ENCODE results near the gene MAMLD1.

MAMLD1 gene

GRCh38 chrX:150478496-150479492, 115.7 kb downstream of the MAMLD1 start:
- peak; percentile 87 for ATAC-seq
- Mint-ChIP-seq H3K27ac (peak overlapping the region; percentile 87), H3K36me3 (no peaks in the 10 kb centered on the region), H3K4me3 (peak overlapping the region; percentile 39), H3K4me1 (peaks cover 59% of the 10 kb centered on the region), H3K9me3 (no peaks in the 10 kb centered on the region)
- DNase-seq (ENCODE audit: low spot score in 2 of 2) = peak in 1 of 2 donors; percentile 55

- peak overlapping the region; percentile 53 for H3K4me3 Mint-ChIP-seq
- DNase-seq (ENCODE audit: low spot score in 2 of 2) = peak in 1 of 2 donors; percentile 63
- H3K4me1 Mint-ChIP-seq = peaks cover 49% of the 10 kb centered on the region
- no peaks in the 10 kb centered on the region for H3K36me3 Mint-ChIP-seq
- ATAC-seq = peak; percentile 91
- no peaks in the 10 kb centered on the region for H3K9me3 Mint-ChIP-seq
- H3K27ac Mint-ChIP-seq = peak overlapping the region; percentile 89
Measured at GRCh38 chrX:150482537-150483206, 119.6 kb downstream of the MAMLD1 start.

- H3K36me3 Mint-ChIP-seq = no peaks in the 10 kb centered on the region
- DNase-seq (ENCODE audit: low spot score in 2 of 2) (no peak), ATAC-seq (no peak)
- H3K9me3 Mint-ChIP-seq = no peaks in the 10 kb centered on the region
- H3K4me3 Mint-ChIP-seq = peak overlapping the region; percentile 53
- peak overlapping the region; percentile 89 for H3K27ac Mint-ChIP-seq
- H3K4me1 Mint-ChIP-seq = peaks cover 41% of the 10 kb centered on the region
Measured at GRCh38 chrX:150483356-150483985, 120.4 kb downstream of the MAMLD1 start.

DNA sequence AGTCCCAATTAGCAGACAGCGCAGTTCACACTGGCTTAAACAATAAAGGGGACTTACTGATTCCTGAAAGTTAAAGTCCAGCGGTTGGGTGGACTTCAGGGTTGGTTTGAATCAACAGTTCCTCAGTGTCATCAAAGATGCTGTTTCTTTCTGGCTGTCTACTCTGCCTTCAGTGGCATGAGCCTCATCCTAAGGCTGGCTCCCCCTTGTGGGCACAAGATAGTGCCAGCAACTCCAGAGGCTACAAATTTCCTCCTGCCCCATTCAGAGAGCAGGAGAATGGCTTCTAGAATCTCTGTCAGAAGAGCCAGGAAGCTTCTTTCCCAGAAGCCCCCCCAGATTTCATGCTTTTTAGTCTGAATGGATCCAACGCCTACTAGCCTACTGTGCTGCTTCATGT, 122.9 kb downstream of the MAMLD1 start:
- Mint-ChIP-seq H3K4me1 (peaks cover 24% of the 10 kb centered on the region), H3K27ac (no peak overlapping the region), H3K4me3 (no peak overlapping the region), H3K36me3 (no peaks in the 10 kb centered on the region), H3K9me3 (no peaks in the 10 kb centered on the region)
- ATAC-seq (peak; percentile 62), DNase-seq (ENCODE audit: low spot score in 2 of 2) (peak; percentile 7 to 58)

DNA sequence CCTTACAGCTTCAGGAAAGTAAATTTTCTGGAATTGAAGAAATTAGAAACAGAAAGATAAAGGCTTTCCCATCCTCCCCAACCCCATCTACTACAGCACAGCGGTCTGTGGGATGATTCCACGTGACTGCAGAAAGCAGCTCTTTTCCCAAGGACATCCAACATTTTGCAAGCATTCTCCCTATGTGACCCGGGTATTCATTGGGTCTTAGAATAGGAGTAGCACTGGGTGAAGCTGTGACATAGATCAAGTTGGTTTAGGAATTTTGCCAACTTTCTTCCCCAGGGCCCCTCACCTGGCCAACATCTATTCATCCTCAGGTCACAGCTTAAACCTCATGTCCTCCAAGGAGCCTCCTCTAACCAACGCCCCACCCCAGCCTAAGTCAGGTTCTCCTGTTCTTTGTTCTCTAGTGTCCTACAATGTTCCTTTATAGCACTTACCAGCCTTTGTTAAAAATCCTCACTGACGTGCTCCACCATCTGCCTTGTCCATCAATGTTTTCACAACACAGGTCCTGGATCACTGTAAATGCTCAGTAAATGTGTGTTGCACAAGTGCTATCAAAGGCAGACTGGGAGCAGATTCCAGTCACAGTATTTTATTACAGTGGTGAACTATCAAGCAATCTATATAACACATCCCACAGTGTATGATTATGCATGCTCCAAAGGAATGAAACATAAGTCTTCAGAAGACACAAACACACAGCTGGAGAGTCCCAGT, 124.4 kb downstream of the MAMLD1 start:
- ATAC-seq (no peak), DNase-seq (ENCODE audit: low spot score in 2 of 2) (no peak)
- Mint-ChIP-seq H3K27ac (no peak overlapping the region), H3K36me3 (no peaks in the 10 kb centered on the region), H3K9me3 (no peaks in the 10 kb centered on the region), H3K4me3 (no peak overlapping the region), H3K4me1 (peaks cover 9% of the 10 kb centered on the region)

DNA sequence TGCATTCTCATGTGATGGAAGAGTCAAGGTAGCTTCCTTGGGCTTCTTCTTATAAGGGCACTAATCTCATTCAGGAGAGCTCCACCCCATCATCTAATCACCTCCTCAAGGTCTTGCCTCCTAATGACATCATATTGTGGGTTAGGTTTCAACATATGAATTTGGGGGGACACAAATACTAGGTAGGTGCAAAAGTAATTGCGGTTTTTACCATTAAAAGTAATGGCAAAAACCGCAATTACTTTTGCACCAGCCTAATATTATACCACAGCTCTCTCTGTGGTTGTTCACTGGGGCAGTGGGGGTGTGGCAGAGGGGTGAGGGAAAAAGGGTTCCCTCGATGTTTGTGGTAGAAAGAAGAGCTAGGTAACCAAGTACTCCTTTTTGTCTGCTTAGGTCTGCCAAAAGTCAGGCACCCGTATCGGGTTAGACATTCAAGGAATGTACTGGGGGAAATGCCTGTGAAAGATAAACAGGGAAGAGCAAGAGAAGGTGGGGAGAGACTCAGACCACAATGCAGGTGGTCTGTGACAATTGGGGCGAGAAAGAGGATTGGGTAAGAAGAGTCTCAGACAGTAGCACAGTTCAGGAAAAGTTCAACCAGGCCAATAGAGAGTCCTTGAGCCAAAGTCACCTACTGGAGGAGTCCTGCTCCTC, 126.4 kb downstream of the MAMLD1 start:
- no peaks in the 10 kb centered on the region for H3K9me3 Mint-ChIP-seq
- no peaks in the 10 kb centered on the region for H3K36me3 Mint-ChIP-seq
- no peaks in the 10 kb centered on the region for H3K4me1 Mint-ChIP-seq
- DNase-seq (ENCODE audit: low spot score in 2 of 2) (no peak), ATAC-seq (no peak)
- no peak overlapping the region for H3K4me3 Mint-ChIP-seq
- no peak overlapping the region for H3K27ac Mint-ChIP-seq

- no peak overlapping the region for H3K4me3 Mint-ChIP-seq
- H3K9me3 Mint-ChIP-seq = no peaks in the 10 kb centered on the region
- DNase-seq (ENCODE audit: low spot score in 2 of 2) (no peak), ATAC-seq (no peak)
- no peak overlapping the region for H3K27ac Mint-ChIP-seq
- H3K36me3 Mint-ChIP-seq = no peaks in the 10 kb centered on the region
- no peaks in the 10 kb centered on the region for H3K4me1 Mint-ChIP-seq
Measured at GRCh38 chrX:150495496-150495895, 132.4 kb downstream of the MAMLD1 start.

DNA sequence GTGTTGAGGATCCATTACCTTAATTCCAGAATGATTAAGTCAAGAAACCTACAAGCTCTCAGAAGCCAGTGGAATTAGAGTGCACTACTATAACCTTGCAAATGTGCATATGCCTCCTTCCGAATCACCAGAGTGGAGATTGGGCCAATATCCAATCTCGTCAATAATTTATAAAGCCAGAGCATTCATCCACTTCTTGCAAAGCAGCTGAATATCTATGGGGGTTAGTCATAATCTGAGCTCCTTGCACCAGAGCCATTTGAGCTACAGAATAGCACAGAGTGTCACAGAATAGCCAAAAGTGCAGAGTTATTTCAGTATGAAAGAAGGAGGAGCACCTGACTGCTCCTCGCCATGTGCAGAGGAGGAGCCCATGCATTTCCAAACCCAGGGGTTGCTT, 136.1 kb downstream of the MAMLD1 start:
- no peak overlapping the region for H3K27ac Mint-ChIP-seq
- H3K4me3 Mint-ChIP-seq = no peak overlapping the region
- no peaks in the 10 kb centered on the region for H3K36me3 Mint-ChIP-seq
- H3K4me1 Mint-ChIP-seq = no peaks in the 10 kb centered on the region
- no peak for ATAC-seq
- no peaks in the 10 kb centered on the region for H3K9me3 Mint-ChIP-seq
- DNase-seq (ENCODE audit: low spot score in 2 of 2) = no peak

DNA sequence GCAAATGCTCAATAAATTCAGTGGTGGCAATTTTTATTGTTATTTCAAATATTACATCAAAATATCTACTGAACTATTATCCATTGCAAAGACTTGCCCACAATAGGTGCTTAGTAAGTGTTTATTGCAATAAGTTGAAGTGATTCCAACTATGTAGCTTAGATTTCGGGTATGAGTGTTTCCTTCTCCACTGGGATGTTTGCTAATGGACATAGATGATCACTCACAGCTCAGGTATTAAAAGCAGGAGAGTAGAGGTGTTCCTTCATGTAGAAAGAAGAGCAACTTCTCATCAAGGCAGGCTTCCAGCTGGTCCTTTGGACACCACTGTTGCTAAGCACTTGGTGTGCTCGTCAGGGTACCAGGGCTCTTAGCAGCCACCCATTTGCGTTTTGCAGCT, 139.0 kb downstream of the MAMLD1 start:
- ATAC-seq = no peak
- no peaks in the 10 kb centered on the region for H3K4me1 Mint-ChIP-seq
- H3K4me3 Mint-ChIP-seq = no peak overlapping the region
- no peaks in the 10 kb centered on the region for H3K36me3 Mint-ChIP-seq
- H3K9me3 Mint-ChIP-seq = no peaks in the 10 kb centered on the region
- no peak overlapping the region for H3K27ac Mint-ChIP-seq
- DNase-seq (ENCODE audit: low spot score in 2 of 2) = no peak

DNA sequence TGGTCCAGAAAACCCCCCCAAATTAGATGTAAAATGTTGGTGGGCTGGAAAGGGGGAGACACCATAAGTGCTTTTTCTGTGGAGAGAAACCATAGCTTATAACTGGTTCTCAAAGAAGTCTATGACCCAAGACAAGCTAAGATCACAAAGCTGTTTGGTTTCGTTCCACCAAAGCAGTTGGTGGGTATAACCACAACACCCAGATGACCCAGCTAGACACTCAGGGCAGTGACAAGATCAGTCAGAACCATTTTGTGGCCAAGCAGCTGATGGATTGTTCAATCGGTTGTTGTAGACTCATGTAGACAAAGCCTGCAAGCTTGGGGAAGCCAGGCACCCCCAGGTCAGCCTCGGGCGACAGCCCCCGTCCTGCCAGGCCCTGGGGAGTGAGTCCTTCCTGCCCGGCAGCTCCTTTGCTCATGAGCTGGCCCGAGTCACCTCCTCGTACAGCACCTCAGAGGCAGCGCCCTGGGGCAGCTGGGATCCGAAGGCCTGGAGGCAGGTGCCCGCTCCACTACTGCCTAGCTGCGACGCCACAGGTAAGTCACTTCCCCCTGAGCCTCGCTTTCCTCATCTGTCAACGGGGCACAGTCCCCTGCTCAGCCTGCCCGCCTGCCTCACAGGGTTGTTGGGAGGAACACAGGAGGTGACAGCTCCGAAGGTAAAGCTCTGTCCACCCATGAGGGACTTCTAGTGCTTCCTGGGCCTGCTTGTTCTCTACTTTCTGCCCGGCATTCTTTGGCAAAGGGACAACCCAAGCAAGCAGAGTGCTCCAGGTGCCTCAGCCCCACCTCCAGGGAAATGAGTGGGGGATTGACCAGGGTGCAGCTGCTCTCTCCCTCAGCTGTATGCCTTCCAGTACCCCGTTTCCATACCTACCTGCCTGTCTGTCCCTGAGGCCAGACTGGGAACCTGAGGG, 140.1 kb downstream of the MAMLD1 start:
- ATAC-seq (peak; percentile 71), DNase-seq (ENCODE audit: low spot score in 2 of 2) (no peak)
- Mint-ChIP-seq H3K4me3 (no peak overlapping the region), H3K4me1 (no peaks in the 10 kb centered on the region), H3K9me3 (no peaks in the 10 kb centered on the region), H3K36me3 (no peaks in the 10 kb centered on the region), H3K27ac (no peak overlapping the region)

GRCh38 chrX:150503898-150504219, 140.7 kb downstream of the MAMLD1 start:
- Mint-ChIP-seq H3K27ac (no peak overlapping the region), H3K9me3 (no peaks in the 10 kb centered on the region), H3K4me1 (no peaks in the 10 kb centered on the region), H3K4me3 (no peak overlapping the region), H3K36me3 (no peaks in the 10 kb centered on the region)
- ATAC-seq (no peak), DNase-seq (ENCODE audit: low spot score in 2 of 2) (no peak)

DNA sequence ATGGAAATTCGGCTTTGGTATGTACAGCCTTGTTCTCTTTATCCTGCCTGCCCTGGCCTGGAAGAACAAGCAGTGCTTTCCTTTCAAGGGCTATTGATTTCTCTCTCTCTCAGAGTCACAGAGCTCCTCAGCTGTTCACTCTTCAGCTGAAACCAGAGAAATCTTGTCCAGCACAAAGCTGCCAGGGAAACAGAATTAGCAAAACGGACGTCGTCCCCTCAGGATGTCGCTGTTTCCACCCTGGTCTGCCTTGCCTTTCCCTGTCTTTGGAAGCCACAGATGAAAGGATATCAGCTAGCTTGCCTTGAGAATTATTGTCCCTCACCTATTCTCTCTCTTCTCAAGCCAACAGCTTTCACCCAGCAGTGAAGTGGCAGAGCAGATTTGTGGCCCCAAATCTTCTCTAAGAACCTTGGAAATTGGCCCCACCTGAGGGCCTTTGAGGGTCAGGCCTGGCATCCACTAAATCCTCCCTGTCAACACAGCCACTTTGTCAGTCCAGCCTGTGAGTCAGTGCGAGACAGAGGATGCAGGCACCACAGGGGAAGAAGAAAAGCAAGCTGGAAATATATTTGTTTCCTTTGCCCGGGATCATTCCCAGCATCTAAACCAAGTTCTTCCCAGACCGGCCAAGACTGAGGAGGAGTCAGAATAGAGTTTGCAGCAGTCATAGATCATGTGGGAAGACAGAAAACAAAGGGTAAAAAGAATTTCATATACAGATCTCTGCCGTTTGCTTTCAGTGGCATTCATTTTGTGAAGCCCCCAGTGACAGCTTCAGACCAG, 141.5 kb downstream of the MAMLD1 start:
- ATAC-seq = no peak
- Mint-ChIP-seq H3K4me1 (no peaks in the 10 kb centered on the region), H3K9me3 (no peaks in the 10 kb centered on the region), H3K27ac (no peak overlapping the region), H3K4me3 (no peak overlapping the region), H3K36me3 (no peaks in the 10 kb centered on the region)
- DNase-seq (ENCODE audit: low spot score in 2 of 2) = no peak

DNA sequence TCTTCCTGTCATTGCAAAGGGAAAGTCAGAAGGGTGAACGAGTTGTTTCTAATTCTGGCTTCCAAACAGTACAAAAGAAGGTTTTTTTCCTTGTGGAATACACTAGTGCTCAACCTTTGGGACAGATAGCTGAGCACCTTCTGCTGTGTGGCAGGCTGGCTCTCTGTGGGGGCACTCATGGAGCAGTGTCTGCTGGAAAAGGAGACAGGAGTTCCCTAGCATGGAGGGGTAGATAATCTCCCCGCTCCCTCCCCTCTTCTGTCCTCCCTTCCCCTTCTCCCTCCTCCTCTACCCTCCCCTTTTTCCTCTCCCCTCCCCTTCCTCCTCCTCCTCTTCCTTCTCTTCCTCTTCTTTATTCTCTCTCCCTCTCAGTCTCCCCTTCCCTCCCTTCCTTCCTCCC, 142.9 kb downstream of the MAMLD1 start:
- no peaks in the 10 kb centered on the region for H3K4me1 Mint-ChIP-seq
- H3K4me3 Mint-ChIP-seq = no peak overlapping the region
- no peak overlapping the region for H3K27ac Mint-ChIP-seq
- ATAC-seq = no peak
- no peaks in the 10 kb centered on the region for H3K36me3 Mint-ChIP-seq
- no peak for DNase-seq (ENCODE audit: low spot score in 2 of 2)
- H3K9me3 Mint-ChIP-seq = no peaks in the 10 kb centered on the region

Data from stimulated activated effector memory CD8-positive, alpha-beta T cell treated with anti-CD3 and anti-CD28 coated beads, Interleukin-12 subunit alpha, Interleukin-12 subunit beta, amount 100 ng/mL, for 72 hours (primary cell).